Activated CD4-positive, alpha-beta memory T cell treated with anti-CD3 and anti-CD28 coated beads for 36 hours (primary cell): ENCODE measurements around the gene KCNMB3. TPM values are rescaled to one million over a fixed set of nuclear protein-coding genes. Genes with fewer than 3 reads are reported as not detected.
A peak's percentile ranks its signal among the peaks of the same experiment; 100 is the strongest.
"Not testable (repeated sequence)": the region's sequence is repeated elsewhere in the genome, so short reads cannot be mapped to it uniquely, and the experiment has no call there.

Experiments
- CTCF ChIA-PET: fragments of 350-600 bp; sonication (Branson Sonifier 250); formaldehyde crosslinking; loops from one replicate; lab custom pipeline; 2021; ENCODE audit warnings: antibody characterized with exemption, inconsistent platforms; lab: Charles Lee
- POLR2A ChIA-PET: fragments of 350-600 bp; sonication (Branson Sonifier 250); formaldehyde crosslinking; loops from one replicate; lab custom pipeline; 2021; ENCODE audit warnings: antibody characterized with exemption; lab: Charles Lee
- DNase-seq: peaks from one replicate; pipeline ENCODE4 v3.0.0-alpha.2; 2020
- H3K27ac Mint-ChIP-seq: one replicate; pipeline ENCODE4 v1.8.0; 2021; ENCODE audit warnings: mixed read lengths
- H3K27me3 Mint-ChIP-seq: one replicate; pipeline ENCODE4 v1.8.0; 2021; ENCODE audit warnings: mixed read lengths
- H3K36me3 Mint-ChIP-seq: one replicate; pipeline ENCODE4 v1.8.0; 2021; ENCODE audit warnings: mixed read lengths
- H3K4me1 Mint-ChIP-seq: one replicate; pipeline ENCODE4 v1.8.0; 2021; ENCODE audit warnings: low read depth, mixed read lengths
- H3K4me3 Mint-ChIP-seq: one replicate; pipeline ENCODE4 v1.8.0; 2021; ENCODE audit warnings: mild to moderate bottlenecking, mixed read lengths
- H3K9me3 Mint-ChIP-seq: one replicate; pipeline ENCODE4 v1.8.0; 2021; ENCODE audit warnings: mixed read lengths
- intact Hi-C: fragments of 100-400 bp; cut with micrococcal nuclease; formaldehyde crosslinking; loops from one replicate; pipeline ENCODE4 v1.15.1; 2023
- total RNA-seq, 2 experiments: library from RNA; stranded (reverse); gene quantifications; one replicate each; pipeline ENCODE4 v1.2.3, GENCODE V29; 2021

Gene KCNMB3
- total RNA-seq, 2 experiments from 2014 or later, result 0.17 to 0.29 TPM

GRCh38 chr3:179276743-179277142 is 25.8 kb upstream of the KCNMB3 start:
- intact Hi-C loops, result no loop called here
- POLR2A ChIA-PET, result no interaction called here
- Mint-ChIP-seq H3K9me3 (no peaks in the 10 kb centered on the region), H3K4me3 (no peak overlapping the region), H3K27me3 (peaks cover 20% of the 10 kb centered on the region), H3K4me1 (no peaks in the 10 kb centered on the region), H3K36me3 (no peaks in the 10 kb centered on the region), H3K27ac (no peak overlapping the region)
- no peak for DNase-seq
- CTCF ChIA-PET, result no interaction called here

- CTCF ChIA-PET, result no interaction called here
- Mint-ChIP-seq H3K36me3 (no peaks in the 10 kb centered on the region), H3K27ac (no peak overlapping the region), H3K27me3 (peaks cover 17% of the 10 kb centered on the region), H3K9me3 (no peaks in the 10 kb centered on the region), H3K4me3 (no peak overlapping the region), H3K4me1 (no peaks in the 10 kb centered on the region)
- DNase-seq, result no peak
- POLR2A ChIA-PET, result no interaction called here
- intact Hi-C loops, result no loop called here
Measured at GRCh38 chr3:179276001-179276400, 25.1 kb upstream of the KCNMB3 start.

GRCh38 chr3:179274434-179274833 is 23.5 kb upstream of the KCNMB3 start:
- H3K36me3 Mint-ChIP-seq, POLR2A ChIA-PET, CTCF ChIA-PET, H3K9me3 Mint-ChIP-seq, H3K4me1 Mint-ChIP-seq, H3K4me3 Mint-ChIP-seq, H3K27ac Mint-ChIP-seq, DNase-seq, intact Hi-C loops: not testable (repeated sequence)
- peaks cover 14% of the 10 kb centered on the region for H3K27me3 Mint-ChIP-seq

GRCh38 chr3:179272385-179272784 is 21.5 kb upstream of the KCNMB3 start:
- Mint-ChIP-seq H3K9me3 (no peaks in the 10 kb centered on the region), H3K4me1 (no peaks in the 10 kb centered on the region), H3K36me3 (no peaks in the 10 kb centered on the region), H3K27ac (no peak overlapping the region), H3K27me3 (peaks cover 15% of the 10 kb centered on the region), H3K4me3 (no peak overlapping the region)
- peak; percentile 18 for DNase-seq
- ChIA-PET CTCF (interaction anchor here (1.0 kb wide), 1 partner anchor 10 kb away, joined by 6 read pairs; no protein-coding TSS in a partner anchor), POLR2A (no interaction called here)
- intact Hi-C loops, result no loop called here

- intact Hi-C loops, result no loop called here
- POLR2A ChIA-PET, result no interaction called here
- Mint-ChIP-seq H3K36me3 (no peaks in the 10 kb centered on the region), H3K9me3 (no peaks in the 10 kb centered on the region), H3K27me3 (peaks cover 11% of the 10 kb centered on the region), H3K27ac (no peak overlapping the region), H3K4me1 (no peaks in the 10 kb centered on the region), H3K4me3 (no peak overlapping the region)
- DNase-seq, result no peak
- CTCF ChIA-PET, result interaction anchor here (0.6 to 0.8 kb wide), 2 partner anchors 170 to 232 kb away, joined by 3 to 4 read pairs; no protein-coding TSS in a partner anchor
Measured at GRCh38 chr3:179269152-179269707, 18.3 kb upstream of the KCNMB3 start.

- DNase-seq, result no peak
- H3K27ac Mint-ChIP-seq, result no peak overlapping the region
- H3K9me3 Mint-ChIP-seq, result no peaks in the 10 kb centered on the region
- CTCF ChIA-PET, result no interaction called here
- no peaks in the 10 kb centered on the region for H3K36me3 Mint-ChIP-seq
- no peak overlapping the region for H3K4me3 Mint-ChIP-seq
- intact Hi-C loops, result no loop called here
- peaks cover 11% of the 10 kb centered on the region for H3K27me3 Mint-ChIP-seq
- H3K4me1 Mint-ChIP-seq, result no peaks in the 10 kb centered on the region
- POLR2A ChIA-PET, result no interaction called here
Measured at GRCh38 chr3:179268400-179269051, 17.6 kb upstream of the KCNMB3 start.

- Mint-ChIP-seq H3K27me3 (peaks cover 11% of the 10 kb centered on the region), H3K36me3 (no peaks in the 10 kb centered on the region), H3K9me3 (no peaks in the 10 kb centered on the region), H3K27ac (no peak overlapping the region), H3K4me3 (no peak overlapping the region), H3K4me1 (peaks cover 2% of the 10 kb centered on the region)
- ChIA-PET POLR2A (no interaction called here), CTCF (interaction anchor here (0.5 to 0.7 kb wide), 2 partner anchors 198 to 443 kb away, joined by 3 read pairs; no protein-coding TSS in a partner anchor)
- DNase-seq, result no peak
- intact Hi-C loops, result no loop called here
Measured at GRCh38 chr3:179266701-179267211, 15.8 kb upstream of the KCNMB3 start.

- H3K4me3 Mint-ChIP-seq, result no peak overlapping the region
- H3K9me3 Mint-ChIP-seq, result peaks cover under 1% of the 10 kb centered on the region
- no peaks in the 10 kb centered on the region for H3K36me3 Mint-ChIP-seq
- peaks cover 11% of the 10 kb centered on the region for H3K27me3 Mint-ChIP-seq
- POLR2A ChIA-PET, result no interaction called here
- no peak for DNase-seq
- H3K4me1 Mint-ChIP-seq, result peaks cover 3% of the 10 kb centered on the region
- intact Hi-C loops, result no loop called here
- CTCF ChIA-PET, result no interaction called here
- no peak overlapping the region for H3K27ac Mint-ChIP-seq
Measured at GRCh38 chr3:179265875-179266274, 15.0 kb upstream of the KCNMB3 start.

- Mint-ChIP-seq H3K4me1 (peaks cover 9% of the 10 kb centered on the region), H3K9me3 (peaks cover 6% of the 10 kb centered on the region), H3K27ac (no peak overlapping the region), H3K27me3 (peaks cover 11% of the 10 kb centered on the region), H3K36me3 (no peaks in the 10 kb centered on the region), H3K4me3 (no peak overlapping the region)
- ChIA-PET POLR2A (no interaction called here), CTCF (no interaction called here)
- no peak for DNase-seq
- intact Hi-C loops, result no loop called here
Measured at GRCh38 chr3:179265092-179265491, 14.2 kb upstream of the KCNMB3 start.

GRCh38 chr3:179264449-179264848 is 13.5 kb upstream of the KCNMB3 start:
- H3K9me3 Mint-ChIP-seq, result peaks cover 12% of the 10 kb centered on the region
- intact Hi-C loops, result loop anchor here (5.0 kb wide), 1 partner anchor 58 kb away; the partner anchor contains the start of gene ZNF639
- CTCF ChIA-PET, result no interaction called here
- H3K27me3 Mint-ChIP-seq, result peaks cover 10% of the 10 kb centered on the region
- POLR2A ChIA-PET, result no interaction called here
- peaks cover 9% of the 10 kb centered on the region for H3K4me1 Mint-ChIP-seq
- no peaks in the 10 kb centered on the region for H3K36me3 Mint-ChIP-seq
- no peak overlapping the region for H3K27ac Mint-ChIP-seq
- H3K4me3 Mint-ChIP-seq, result no peak overlapping the region
- DNase-seq, result no peak

- intact Hi-C loops, result loop anchor here (5.0 kb wide), 1 partner anchor 59 kb away; the partner anchor contains the start of gene ZNF639
- no peaks in the 10 kb centered on the region for H3K36me3 Mint-ChIP-seq
- DNase-seq, result no peak
- ChIA-PET CTCF (interaction anchor here (2.2 kb wide), 1 partner anchor 9 kb away, joined by 6 read pairs; no protein-coding TSS in a partner anchor), POLR2A (no interaction called here)
- H3K4me3 Mint-ChIP-seq, result no peak overlapping the region
- H3K27me3 Mint-ChIP-seq, result peaks cover 3% of the 10 kb centered on the region
- H3K9me3 Mint-ChIP-seq, result peaks cover 12% of the 10 kb centered on the region
- no peak overlapping the region for H3K27ac Mint-ChIP-seq
- peaks cover 9% of the 10 kb centered on the region for H3K4me1 Mint-ChIP-seq
Measured at GRCh38 chr3:179263134-179263533, 12.2 kb upstream of the KCNMB3 start.

- peak overlapping the region; percentile 67 for H3K4me3 Mint-ChIP-seq
- intact Hi-C loops, result loop anchor here (1.0 to 5.0 kb wide), 2 partner anchors 61 to 114 kb away; partner anchors contain the start of gene ZNF639
- H3K9me3 Mint-ChIP-seq, result peaks cover 12% of the 10 kb centered on the region
- H3K27me3 Mint-ChIP-seq, result no peaks in the 10 kb centered on the region
- ChIA-PET POLR2A (no interaction called here), CTCF (no interaction called here)
- H3K36me3 Mint-ChIP-seq, result no peaks in the 10 kb centered on the region
- DNase-seq, result peak; percentile 77
- peaks cover 9% of the 10 kb centered on the region for H3K4me1 Mint-ChIP-seq
- H3K27ac Mint-ChIP-seq, result no peak overlapping the region
Measured at GRCh38 chr3:179260949-179261765, 10.2 kb upstream of the KCNMB3 start.
